Stimulated activated CD4-positive, alpha-beta T cell treated with anti-CD3 and anti-CD28 coated beads, Interleukin-4, amount 100 ng/mL, for 48 hours (primary cell): ENCODE results near the gene TMTC3.
"Not testable (repeated sequence)": the region's sequence is repeated elsewhere in the genome, so short reads cannot be mapped to it uniquely, and the experiment has no call there.

Source experiments
- DNase-seq, 2 donors: peaks; one replicate each; pipeline ENCODE4 v3.0.0-alpha.2; 2020; ENCODE audit warnings: low read depth in 2 of 2

The TMTC3 gene

GRCh38 chr12:88166179-88166578 lies 24.1 kb downstream of the TMTC3 start:
- no peak for DNase-seq

- DNase-seq: no peak
Measured at GRCh38 chr12:88167384-88167783, 25.3 kb downstream of the TMTC3 start.

- DNase-seq: no peak
Measured at GRCh38 chr12:88172844-88173407, 30.8 kb downstream of the TMTC3 start.

GRCh38 chr12:88175544-88175943 lies 33.4 kb downstream of the TMTC3 start:
- no peak for DNase-seq

- DNase-seq: no peak
Measured at GRCh38 chr12:88179436-88180014, 37.4 kb downstream of the TMTC3 start.

GRCh38 chr12:88181881-88182280 lies 39.8 kb downstream of the TMTC3 start:
- DNase-seq: no peak

GRCh38 chr12:88182416-88182815 lies 40.3 kb downstream of the TMTC3 start:
- no peak for DNase-seq

- DNase-seq: no peak
Measured at GRCh38 chr12:88184196-88184595, 42.1 kb downstream of the TMTC3 start.

GRCh38 chr12:88185279-88185678 lies 43.2 kb downstream of the TMTC3 start:
- DNase-seq: no peak

GRCh38 chr12:88185988-88186387 lies 43.9 kb downstream of the TMTC3 start:
- no peak for DNase-seq

GRCh38 chr12:88187571-88187970 lies 45.5 kb downstream of the TMTC3 start:
- DNase-seq: no peak

- no peak for DNase-seq
Measured at GRCh38 chr12:88188180-88188579, 46.1 kb downstream of the TMTC3 start.

GRCh38 chr12:88192426-88192825 lies 50.3 kb downstream of the TMTC3 start:
- no peak for DNase-seq

- no peak for DNase-seq
Measured at GRCh38 chr12:88194868-88195267, 52.8 kb downstream of the TMTC3 start.

GRCh38 chr12:88200029-88200428 lies 57.9 kb downstream of the TMTC3 start:
- no peak for DNase-seq

- DNase-seq: no peak
Measured at GRCh38 chr12:88202500-88202899, 60.4 kb downstream of the TMTC3 start.

GRCh38 chr12:88206601-88207000 lies 64.5 kb downstream of the TMTC3 start:
- DNase-seq: no peak

- no peak for DNase-seq
Measured at GRCh38 chr12:88207921-88208620, 66.0 kb downstream of the TMTC3 start.

- no peak for DNase-seq
Measured at GRCh38 chr12:88208661-88209060, 66.6 kb downstream of the TMTC3 start.

- DNase-seq: not testable (repeated sequence)
Measured at GRCh38 chr12:88210311-88210710, 68.2 kb downstream of the TMTC3 start.

- no peak for DNase-seq
Measured at GRCh38 chr12:88218293-88218692, 76.2 kb downstream of the TMTC3 start.

GRCh38 chr12:88219861-88220260 lies 77.8 kb downstream of the TMTC3 start:
- no peak for DNase-seq

- DNase-seq: no peak
Measured at GRCh38 chr12:88223519-88223918, 81.4 kb downstream of the TMTC3 start.
